Body of pancreas (tissue), 4 donors: ENCODE measurements around the gene CTNNBIP1. TPM values are rescaled to one million over a fixed set of nuclear protein-coding genes. Genes with fewer than 3 reads are reported as not detected.
"Not testable (repeated sequence)": the region's sequence is repeated elsewhere in the genome, so short reads cannot be mapped to it uniquely, and the experiment has no call there.

ENCODE experiments used
- ATAC-seq: fragments of 150-250 bp; one replicate; pipeline ENCODE4 v1.9.1; 2016
- DNase-seq, 4 donors: peaks; one replicate each; pipeline ENCODE4 v3.0.0-alpha.2; 2019
- H3K27ac ChIP-seq, 4 donors: fragments of 200-600 bp; sonication (generic); 1 replicate in 3 of 4; 2 replicates in 1 of 4; pipeline versions ENCODE4 v1.5.1 to v1.6.1; 2016 to 2019; ENCODE audit warnings: mild to moderate bottlenecking in 1 of 4, mixed read lengths in 1 of 4, moderate library complexity in 1 of 4
- H3K27me3 ChIP-seq, 2 donors: fragments of 200-600 bp; sonication (generic); one replicate each; pipeline ENCODE4 v1.6.0; 2016; ENCODE audit warnings: mild to moderate bottlenecking in 1 of 2
- H3K36me3 ChIP-seq, 2 donors: fragments of 200-600 bp; sonication (generic); replicated peaks in 1 of 2; 2 replicates each; pipeline ENCODE4 v1.5.1; 2016; ENCODE audit warnings: low read depth in 2 of 2; ENCODE audit not compliant: insufficient read depth in 1 of 2
- H3K4me1 ChIP-seq: fragments of 200-600 bp; sonication (generic); one replicate; pipeline ENCODE4 v1.6.0; 2016
- H3K4me3 ChIP-seq, 2 donors: fragments of 200-600 bp; sonication (generic); 1 replicate in 1 of 2; 2 replicates in 1 of 2; pipeline ENCODE4 v1.5.1; 2016 to 2019
- H3K9me3 ChIP-seq, 3 donors: fragments of 200-600 bp; sonication (generic); 1 replicate in 2 of 3; 2 replicates in 1 of 3; pipeline ENCODE4 v1.5.1; 2016
- CTCF ChIP-seq, 7 experiments: fragments of 450-650 bp in 4 of 7; fragments of 200-600 bp in 3 of 7; sonication (generic) in 3 of 7; IDR thresholded peaks; one replicate each; pipeline ENCODE4 v1.5.1; 2016 to 2019; ENCODE audit warnings: antibody characterized with exemption in 7 of 7
- POLR2A ChIP-seq, 3 donors: fragments of 450-650 bp; IDR thresholded peaks; one replicate each; pipeline ENCODE4 v1.6.1; 2016; ENCODE audit warnings: antibody characterized with exemption in 3 of 3, mild to moderate bottlenecking in 2 of 3
- WGBS, 2 donors: methylation state at CpG; one replicate each; pipeline ENCODE4 v1.1.5; 2017; 5-methylcytosine and 5-hydroxymethylcytosine counted together
- intact Hi-C: fragments of 100-400 bp; cut with DNase I; formaldehyde crosslinking; loops from one replicate; pipeline ENCODE4 v1.15.1; 2023
- total RNA-seq, 2 donors: library from RNA; depleted of rRNA; stranded (reverse); fragments of >200 nt; gene quantifications; one replicate each; pipeline ENCODE4 v1.1.0, GENCODE V29; 2016

CTNNBIP1 gene
- total RNA-seq, 2 donors from 2014 or later, result 20.1 to 24.6 TPM

- DNase-seq (no peak), ATAC-seq (no peak)
- 77 to 93% methylated on average over 5 of the region's 5 CpGs for WGBS, 2 donors
- no peaks in the 10 kb centered on the region for H3K27me3 ChIP-seq
- no peaks in the 10 kb centered on the region for H3K4me1 ChIP-seq
- no peak overlapping the region for H3K4me3 ChIP-seq
- no peaks in the 10 kb centered on the region for H3K9me3 ChIP-seq
- TF ChIP-seq CTCF (IDR thresholded peaks at IDR 0.05) (no peak), POLR2A (IDR thresholded peaks at IDR 0.05) (no peak)
- intact Hi-C loops, result no loop called here
- no peaks in the 10 kb centered on the region for H3K36me3 ChIP-seq
- no peak overlapping the region for H3K27ac ChIP-seq
Observed at GRCh38 chr1:9920606-9921005, 10.5 kb upstream of the CTNNBIP1 start.

GRCh38 chr1:9917901-9918300, 7.8 kb upstream of the CTNNBIP1 start:
- Histone ChIP-seq H3K36me3 (no peaks in the 10 kb centered on the region), H3K27me3 (no peaks in the 10 kb centered on the region), H3K9me3 (no peaks in the 10 kb centered on the region), H3K27ac (no peak overlapping the region), H3K4me1 (peaks cover 8% of the 10 kb centered on the region), H3K4me3 (no peak overlapping the region)
- no peak for DNase-seq
- intact Hi-C loops, result no loop called here
- no peak for ATAC-seq
- TF ChIP-seq POLR2A (IDR thresholded peaks at IDR 0.05) (no peak), CTCF (IDR thresholded peaks at IDR 0.05) (no peak)
- WGBS, 2 donors, result 68 to 77% methylated on average over 1 of the region's 1 CpG

- H3K9me3 ChIP-seq, intact Hi-C loops, H3K4me3 ChIP-seq, H3K36me3 ChIP-seq, DNase-seq, H3K4me1 ChIP-seq, ATAC-seq, H3K27me3 ChIP-seq, H3K27ac ChIP-seq: not testable (repeated sequence)
- WGBS, 2 donors, result 86% methylated on average over 3 of the region's 3 CpGs
Observed at GRCh38 chr1:9917495-9917894, 7.4 kb upstream of the CTNNBIP1 start.

GRCh38 chr1:9916452-9916851, 6.4 kb upstream of the CTNNBIP1 start:
- 84 to 96% methylated on average over 2 of the region's 2 CpGs for WGBS, 2 donors
- no peaks in the 10 kb centered on the region for H3K9me3 ChIP-seq
- H3K4me3 ChIP-seq, result no peak overlapping the region
- no peak overlapping the region for H3K27ac ChIP-seq
- no peaks in the 10 kb centered on the region for H3K36me3 ChIP-seq
- intact Hi-C loops, result no loop called here
- peaks cover 11% of the 10 kb centered on the region for H3K4me1 ChIP-seq
- H3K27me3 ChIP-seq, result no peaks in the 10 kb centered on the region
- TF ChIP-seq CTCF (IDR thresholded peaks at IDR 0.05) (no peak), POLR2A (IDR thresholded peaks at IDR 0.05) (no peak)
- no peak for ATAC-seq
- DNase-seq, result no peak

GRCh38 chr1:9914610-9914937, 4.5 kb upstream of the CTNNBIP1 start:
- no peak overlapping the region for H3K4me3 ChIP-seq
- H3K27ac ChIP-seq, result no peak overlapping the region
- no peaks in the 10 kb centered on the region for H3K9me3 ChIP-seq
- intact Hi-C loops, result no loop called here
- H3K27me3 ChIP-seq, result no peaks in the 10 kb centered on the region
- H3K36me3 ChIP-seq, result no peaks in the 10 kb centered on the region
- peaks cover 15% of the 10 kb centered on the region for H3K4me1 ChIP-seq
- ATAC-seq (no peak), DNase-seq (no peak)
- TF ChIP-seq CTCF (IDR thresholded peaks at IDR 0.05) (no peak), POLR2A (IDR thresholded peaks at IDR 0.05) (no peak)
- WGBS, 2 donors, result 31 to 39% methylated on average over 2 of the region's 2 CpGs
